Measurements from ENCODE around the gene OXER1. TPM values are rescaled to one million over a fixed set of nuclear protein-coding genes. Genes with fewer than 3 reads are reported as not detected.
"Not testable (repeated sequence)": the region's sequence is repeated elsewhere in the genome, so short reads cannot be mapped to it uniquely, and the experiment has no call there.

The OXER1 gene
- polyA plus RNA-seq, 2 of the 4 experiments (the other 2 are of a cell fraction) = not detected

GRCh38 chr2:42733852-42734251, 30.1 kb downstream of the OXER1 start:
- no peak for DNase-seq (ENCODE audit: low read depth in 1 of 2, low spot score in 1 of 2)
- Histone ChIP-seq H3K9me3 (peaks cover 14% of the 10 kb centered on the region; the same call in 2 of the 3 replicates), H3K4me3 (no peak overlapping the region), H3K4me2 (no peak overlapping the region), H3K4me1 (no peaks in the 10 kb centered on the region), H3K27ac (no peak overlapping the region)
- CTCF ChIA-PET = no interaction called here
- ATAC-seq = no peak
- no peak for FAIRE-seq
- no peak for TF ChIP-seq PHF8 (IDR thresholded peaks at IDR 0.05; ENCODE audit: borderline replicate concordance, low read depth)
- no peak for TF ChIP-seq MAX (IDR thresholded peaks at IDR 0.05)
- TF ChIP-seq HOXA7 (CRISPR knock-in tag; IDR thresholded peaks at IDR 0.05) = no peak
- TF ChIP-seq SMC3 (IDR thresholded peaks at IDR 0.05) = no peak
- 85% methylated on average over 1 of the region's 1 CpG for WGBS (ENCODE audit: missing lambda C conversion rate)
- POLR2A ChIA-PET = no interaction called here

GRCh38 chr2:42731316-42731715, 32.6 kb downstream of the OXER1 start:
- DNase-seq (ENCODE audit: low read depth in 1 of 2, low spot score in 1 of 2); ATAC-seq; H3K4me2 ChIP-seq; H3K4me1 ChIP-seq; POLR2A ChIA-PET; H3K27ac ChIP-seq; CTCF ChIA-PET; FAIRE-seq; H3K4me3 ChIP-seq: not testable (repeated sequence)
- peaks cover 14% of the 10 kb centered on the region; the same call in 2 of the 3 replicates for H3K9me3 ChIP-seq
- 87% methylated on average over 4 of the region's 4 CpGs for WGBS (ENCODE audit: missing lambda C conversion rate)

GRCh38 chr2:42726680-42727079, 37.3 kb downstream of the OXER1 start:
- POLR2A ChIA-PET = no interaction called here
- Histone ChIP-seq H3K4me2 (no peak overlapping the region), H3K9me3 (peaks cover 14% of the 10 kb centered on the region; the same call in 2 of the 3 replicates), H3K4me3 (no peak overlapping the region), H3K4me1 (no peaks in the 10 kb centered on the region), H3K27ac (no peak overlapping the region)
- CTCF ChIA-PET = no interaction called here
- WGBS (ENCODE audit: missing lambda C conversion rate) = 57% methylated on average over 2 of the region's 2 CpGs
- FAIRE-seq = no peak
- DNase-seq (ENCODE audit: low read depth in 1 of 2, low spot score in 1 of 2) = no peak
- no peak for TF ChIP-seq CHD2 (IDR thresholded peaks at IDR 0.05; ENCODE audit: low read length, partially characterized antibody)
- TF ChIP-seq BCL3 (IDR thresholded peaks at IDR 0.05) = no peak
- TF ChIP-seq ZSCAN20 (CRISPR knock-in tag; IDR thresholded peaks at IDR 0.05) = no peak
- TF ChIP-seq KDM5A (IDR thresholded peaks at IDR 0.05) = no peak
- ATAC-seq = no peak

- ATAC-seq (peak; percentile 30 to 35; a peak in 3 of 6 replicates), DNase-seq (ENCODE audit: low read depth in 1 of 2, low spot score in 1 of 2) (no peak), FAIRE-seq (no peak)
- Histone ChIP-seq H3K4me3 (no peak overlapping the region), H3K9me3 (peaks cover 14% of the 10 kb centered on the region; the same call in 2 of the 3 replicates), H3K27ac (no peak overlapping the region), H3K4me2 (no peak overlapping the region), H3K4me1 (no peaks in the 10 kb centered on the region)
- 80% methylated on average over 4 of the region's 4 CpGs for WGBS (ENCODE audit: missing lambda C conversion rate)
- CTCF ChIA-PET = no interaction called here
- no peak for TF ChIP-seq MAFK (IDR thresholded peaks at IDR 0.05; ENCODE audit: partially characterized antibody)
- TF ChIP-seq PBX3 (IDR thresholded peaks at IDR 0.05) = no peak
- no peak for TF ChIP-seq POLR2AphosphoS2 (conservative IDR thresholded peaks at IDR 0.05; ENCODE audit: low read length)
- no peak for TF ChIP-seq RFX5 (IDR thresholded peaks at IDR 0.05)
- no peak for TF ChIP-seq RAD21 (conservative IDR thresholded peaks at IDR 0.05 in 1 of 2, IDR thresholded peaks at IDR 0.05 in 1 of 2)
- TF ChIP-seq JUNB (IDR thresholded peaks at IDR 0.05) = no peak
- no peak for TF ChIP-seq CBX8 (IDR thresholded peaks at IDR 0.05)
- no peak for TF ChIP-seq PHF8 (IDR thresholded peaks at IDR 0.05; ENCODE audit: borderline replicate concordance, low read depth)
- TF ChIP-seq FOSL2 (IDR thresholded peaks at IDR 0.05) = no peak
- no peak for TF ChIP-seq FOSL2 (CRISPR knock-in tag; IDR thresholded peaks at IDR 0.05)
- TF ChIP-seq HMGXB4 (CRISPR knock-in tag; IDR thresholded peaks at IDR 0.05; ENCODE audit: borderline replicate concordance) = no peak
- TF ChIP-seq JUN (IDR thresholded peaks at IDR 0.05) = no peak
- TF ChIP-seq ZFP36 (IDR thresholded peaks at IDR 0.05; ENCODE audit: borderline replicate concordance, partially characterized antibody) = no peak
- no peak for TF ChIP-seq HOXB5 (CRISPR knock-in tag; IDR thresholded peaks at IDR 0.05)
- no peak for TF ChIP-seq NFE2L2 (conservative IDR thresholded peaks at IDR 0.05; ENCODE audit: low read length)
- TF ChIP-seq MAX (IDR thresholded peaks at IDR 0.05) = no peak
- no peak for TF ChIP-seq CTCF (IDR thresholded peaks at IDR 0.05)
- POLR2A ChIA-PET = no interaction called here
These were observed 38.3 kb downstream of the OXER1 start for GRCh38 chr2:42725657-42726056.
